NCI-H748 treated with DMSO at 0.1 percent for 48 hours (cell line): Measurements from ENCODE around the gene SPSB2.
A peak's percentile ranks its signal among the peaks of the same experiment; 100 is the strongest.
"Not testable (repeated sequence)": the region's sequence is repeated elsewhere in the genome, so short reads cannot be mapped to it uniquely, and the experiment has no call there.

Source experiments
- DNase-seq: peaks from one replicate; lab custom pipeline; 2025; lab: John Stamatoyannopoulos, UW

SPSB2 gene

GRCh38 chr12:6899837-6900519 is 26.9 kb upstream of the SPSB2 start:
- peak; percentile 23 for DNase-seq

DNA sequence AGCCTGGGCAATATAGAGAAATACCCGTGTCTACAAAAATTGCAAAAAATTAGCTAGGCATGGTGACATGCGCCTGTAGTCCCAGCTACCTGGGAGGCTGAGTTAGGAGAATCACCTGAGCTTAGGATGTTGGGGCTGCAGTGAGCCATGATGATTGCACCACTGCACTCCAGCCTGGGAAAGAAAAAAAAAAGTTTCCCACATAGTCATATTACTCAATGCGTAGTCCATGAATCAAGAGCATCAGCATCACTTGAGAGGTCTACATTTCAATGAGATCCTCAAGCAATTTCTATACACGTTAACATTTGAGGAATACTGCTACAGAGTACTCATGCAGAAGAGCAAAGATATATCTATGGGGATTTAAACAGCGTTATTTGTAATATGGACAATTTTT is 26.3 kb upstream of the SPSB2 start:
- no peak for DNase-seq

- no peak for DNase-seq
Measured at GRCh38 chr12:6896846-6897435, 23.8 kb upstream of the SPSB2 start.

DNA sequence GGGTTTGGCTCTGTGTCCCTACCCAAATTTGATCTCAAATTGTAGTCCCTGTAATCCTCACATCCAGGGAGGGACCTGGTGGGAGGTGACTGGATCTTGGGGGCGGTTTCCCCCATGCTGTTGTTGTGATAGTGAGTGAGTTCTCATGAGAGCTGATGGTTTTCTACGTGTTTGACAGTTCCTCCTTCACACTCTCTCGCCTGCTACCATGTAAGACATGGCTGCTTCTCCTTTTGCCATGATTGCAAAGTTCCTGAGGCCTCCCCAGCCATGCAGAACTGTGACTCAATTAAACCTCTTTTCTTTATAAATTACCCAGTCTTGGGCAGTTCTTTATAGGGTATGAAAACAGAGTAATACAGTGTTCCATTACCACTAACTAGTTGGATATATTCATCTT is 21.2 kb upstream of the SPSB2 start:
- DNase-seq: no peak

- DNase-seq: not testable (repeated sequence)
Measured at GRCh38 chr12:6892683-6893082, 19.6 kb upstream of the SPSB2 start.

DNA sequence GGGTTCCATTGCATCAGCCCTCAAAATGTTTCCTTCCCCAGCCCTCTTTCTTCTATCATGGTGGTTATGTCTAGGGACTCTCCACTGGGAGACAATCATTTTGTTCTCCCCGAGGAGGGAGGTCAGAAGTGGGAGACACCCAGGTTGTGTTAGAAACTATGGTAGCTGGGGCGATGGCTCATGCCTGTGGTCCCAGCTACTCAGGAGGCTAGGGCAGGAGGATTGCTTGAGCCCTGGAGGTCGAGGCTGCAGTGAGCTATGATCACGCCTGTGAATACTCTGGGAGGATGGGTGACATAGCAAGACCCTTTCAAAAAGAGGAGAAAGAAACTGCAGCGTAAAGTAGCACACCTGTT is 18.5 kb upstream of the SPSB2 start:
- DNase-seq: no peak

DNA sequence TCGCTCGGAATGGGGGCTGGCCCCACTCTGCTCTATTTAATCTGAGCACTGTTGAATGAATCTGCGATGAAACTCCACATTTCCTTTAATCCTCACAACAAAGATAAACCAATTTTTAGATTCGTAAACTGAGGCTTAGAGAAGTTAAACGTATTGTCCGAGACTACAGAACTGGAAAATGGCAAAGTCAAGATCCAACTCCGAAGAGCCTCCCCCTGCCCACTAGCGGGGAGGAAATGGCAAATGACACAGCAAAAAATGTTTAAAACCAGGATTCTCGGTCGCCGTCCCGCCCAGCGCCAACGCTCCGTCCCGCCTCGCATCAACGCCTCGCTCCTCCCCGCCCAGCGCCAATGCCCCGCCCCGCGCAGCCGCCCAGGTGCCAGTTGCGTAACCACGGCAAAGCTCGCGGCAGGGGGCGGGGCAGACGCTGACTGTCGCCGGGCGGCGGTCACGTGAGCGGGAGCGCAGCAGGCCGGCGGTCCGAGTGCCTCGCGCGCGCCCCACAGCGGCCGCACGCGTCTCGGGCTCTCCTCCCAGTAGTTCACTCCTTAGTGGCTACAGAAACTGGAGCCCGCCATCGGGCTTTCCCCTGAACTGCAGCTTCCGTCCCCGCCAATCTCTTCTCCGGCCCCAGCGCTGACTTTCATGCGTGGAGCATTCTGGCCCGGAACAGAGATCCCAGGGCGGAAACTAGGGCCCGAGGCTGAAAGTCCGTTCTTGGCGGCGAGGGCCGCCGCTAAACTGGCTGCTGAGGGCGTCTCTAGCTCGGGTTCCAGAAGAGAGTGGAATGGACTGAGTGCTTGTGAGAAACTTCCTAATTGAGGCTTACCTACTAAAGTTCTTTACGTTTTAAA is 17.9 kb upstream of the SPSB2 start:
- peak; percentile 70 for DNase-seq

DNA sequence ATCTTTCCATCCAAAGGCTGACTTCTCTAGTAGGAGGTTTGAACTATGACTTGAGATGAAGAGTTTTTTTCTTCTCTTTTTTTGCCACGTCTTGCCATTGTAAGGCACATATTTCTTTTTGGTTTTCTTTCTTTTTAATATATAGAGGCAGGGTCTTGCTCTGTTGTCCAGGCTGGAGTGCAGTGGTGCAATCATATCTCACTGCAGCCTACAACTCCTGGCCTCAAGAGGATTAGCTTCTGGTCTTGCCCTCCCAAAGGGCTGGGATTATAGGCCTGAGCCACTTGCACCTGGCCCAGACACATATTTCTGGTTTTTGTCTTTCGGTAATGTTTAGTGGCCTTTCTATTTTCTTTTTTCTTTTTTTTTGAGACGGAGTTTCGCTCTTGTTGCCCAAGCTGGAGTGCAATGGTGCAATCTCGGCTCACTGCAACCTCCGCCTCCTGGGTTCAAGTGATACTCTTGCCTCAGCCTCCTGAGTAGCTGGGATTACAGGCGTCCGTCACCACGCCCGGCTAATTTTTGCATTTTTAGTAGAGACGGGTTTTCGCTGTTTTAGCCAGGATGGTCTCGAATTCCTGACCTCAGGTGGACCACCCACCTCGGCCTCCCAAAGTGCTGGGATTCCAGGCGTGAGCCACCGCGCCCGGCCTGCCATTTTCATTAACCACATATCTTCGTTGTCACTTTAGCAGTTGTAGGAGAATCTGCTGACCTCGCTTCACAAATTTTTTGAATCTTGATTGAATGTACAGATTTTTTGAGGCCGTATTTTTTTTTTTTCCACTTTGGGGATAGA is 16.9 kb upstream of the SPSB2 start:
- DNase-seq: not testable (repeated sequence)

DNA sequence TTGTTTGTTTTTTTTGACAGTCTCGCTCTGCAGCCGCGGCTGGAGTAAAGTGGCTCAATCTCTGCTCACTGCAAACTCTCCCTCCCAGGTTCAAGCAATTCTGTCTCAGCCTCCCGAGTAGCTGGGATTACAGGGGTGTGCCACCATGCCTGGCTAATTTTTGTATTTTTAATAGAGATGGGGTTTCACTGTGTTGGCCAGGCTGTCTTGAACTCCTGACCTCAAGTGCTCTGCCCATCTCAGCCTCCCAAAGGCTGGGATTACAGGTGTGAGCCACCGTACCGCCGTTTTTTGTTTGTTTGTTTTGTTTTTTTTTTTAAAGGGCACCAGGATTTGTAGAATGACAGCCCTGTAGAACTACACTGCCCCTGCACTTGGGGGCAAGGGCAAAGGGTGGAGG is 15.7 kb upstream of the SPSB2 start:
- DNase-seq: not testable (repeated sequence)

DNA sequence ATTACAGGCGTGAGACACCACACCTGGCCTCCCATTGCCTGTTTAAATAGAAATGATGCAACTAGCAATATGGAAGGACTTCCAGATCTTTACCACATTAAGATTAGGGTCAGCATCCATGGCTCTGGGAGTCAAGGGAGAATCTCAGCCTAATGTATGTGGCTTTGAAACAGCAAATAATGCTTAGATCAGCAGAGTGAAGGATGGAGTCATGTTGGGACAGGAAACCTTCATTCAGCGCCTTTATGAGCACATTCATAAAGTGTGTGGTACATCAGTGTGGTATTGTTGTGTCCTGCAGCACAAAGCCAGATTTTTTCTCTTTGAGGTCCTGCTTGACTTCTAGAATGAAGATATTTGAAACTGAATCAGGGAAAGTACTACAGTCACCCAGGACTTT is 15.3 kb upstream of the SPSB2 start:
- DNase-seq: no peak

GRCh38 chr12:6887460-6887859 is 14.4 kb upstream of the SPSB2 start:
- no peak for DNase-seq

GRCh38 chr12:6886206-6886999 is 13.3 kb upstream of the SPSB2 start:
- DNase-seq: not testable (repeated sequence)

DNA sequence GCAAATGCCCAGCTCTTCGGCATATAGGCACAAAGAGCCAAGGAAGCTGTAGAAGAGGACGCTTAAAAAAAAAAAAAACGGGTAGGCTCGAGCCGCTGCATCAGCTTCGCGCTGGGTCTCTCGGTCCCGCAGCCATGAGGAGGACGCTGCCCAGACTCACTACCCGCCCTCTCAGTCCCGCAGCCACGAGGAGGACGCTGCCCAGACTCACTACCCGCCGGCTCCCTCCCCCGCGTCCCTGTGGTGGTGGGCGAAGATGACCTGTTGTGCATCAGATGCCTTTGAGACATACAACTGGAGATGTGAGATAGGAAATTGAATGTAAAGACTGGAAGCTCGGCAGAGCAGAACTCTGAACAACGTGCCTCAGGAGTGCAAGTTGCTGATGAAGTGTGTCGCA is 11.4 kb upstream of the SPSB2 start:
- DNase-seq: no peak

- no peak for DNase-seq
Measured at GRCh38 chr12:6883683-6884082, 10.6 kb upstream of the SPSB2 start.

GRCh38 chr12:6883252-6883651 is 10.1 kb upstream of the SPSB2 start:
- DNase-seq: no peak

GRCh38 chr12:6879824-6880223 is 6.7 kb upstream of the SPSB2 start:
- DNase-seq: not testable (repeated sequence)

DNA sequence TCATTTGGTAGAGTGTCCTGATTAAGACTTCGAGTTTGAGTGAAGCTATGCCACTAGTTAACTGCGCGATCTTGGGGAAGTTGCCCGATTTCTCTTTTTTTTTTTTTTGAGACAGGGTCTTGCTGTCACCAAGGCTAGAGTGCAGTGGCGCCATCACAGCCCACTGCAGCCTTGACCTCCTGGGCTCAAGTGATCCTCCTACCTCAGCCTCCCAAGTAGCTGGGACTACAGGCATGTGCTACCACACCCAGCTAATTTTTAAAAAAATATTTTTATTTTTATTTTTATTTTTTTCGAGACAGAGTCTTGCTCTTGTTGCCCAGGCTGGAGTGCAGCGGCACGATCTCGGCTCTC is 889 bp upstream of the SPSB2 start:
- DNase-seq: not testable (repeated sequence)

- peak; percentile 21 for DNase-seq
Measured at GRCh38 chr12:6872073-6873048, 742 bp downstream of the SPSB2 start.

DNA sequence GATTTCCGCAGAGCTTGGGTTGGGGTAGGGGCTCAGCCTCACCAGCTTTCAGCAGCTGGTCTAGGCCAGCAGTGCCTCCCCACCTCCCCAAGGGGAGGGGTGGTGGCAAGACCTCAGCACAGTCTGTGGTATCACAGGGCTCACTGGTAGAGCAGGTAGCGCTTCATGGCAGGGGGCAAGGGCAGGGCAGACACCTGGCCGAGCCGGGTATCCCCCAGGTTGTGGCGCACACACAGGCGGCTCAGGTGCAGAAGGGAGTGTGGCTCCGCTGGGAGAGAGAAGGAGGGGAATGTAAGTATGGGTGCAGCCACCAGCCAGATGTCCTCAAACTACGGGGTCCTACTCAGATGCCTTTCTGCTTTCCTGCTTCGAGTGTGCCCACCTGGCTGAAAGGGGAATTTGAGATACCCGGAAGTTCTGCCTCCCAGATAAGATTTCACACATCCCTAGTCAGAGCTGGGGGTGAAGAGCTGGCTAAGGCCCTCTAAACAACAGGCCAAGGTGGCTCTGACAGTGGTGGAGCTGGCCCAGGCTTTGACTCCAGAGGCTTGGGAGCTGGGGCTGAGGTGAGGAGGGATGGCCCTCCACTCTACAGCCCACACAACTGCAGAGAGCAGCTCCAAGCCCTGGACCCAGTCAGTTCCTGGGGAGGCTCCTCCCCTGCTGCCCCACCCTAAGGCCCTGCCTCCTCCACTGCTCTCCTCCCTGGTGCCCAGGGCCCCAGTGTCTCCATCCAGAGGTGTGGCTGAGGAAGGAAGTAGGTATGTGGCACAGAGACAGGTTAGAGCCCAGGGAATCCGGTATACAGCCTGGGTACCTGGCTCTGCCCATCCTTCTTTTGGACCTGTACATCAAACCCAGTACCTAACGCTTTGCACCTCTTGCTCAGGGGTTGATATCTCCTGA is 1.8 kb downstream of the SPSB2 start:
- DNase-seq: no peak
